ENCODE results near the gene FOXP1. TPM values are rescaled to one million over a fixed set of nuclear protein-coding genes. Genes with fewer than 3 reads are reported as not detected.

Gene FOXP1
- total RNA-seq, 2 experiments from 2014 or later = 493 to 508 TPM

GRCh38 chr3:70970952-70971351, 612.6 kb downstream of the FOXP1 start:
- no peak for TF ChIP-seq CTCF (IDR thresholded peaks at IDR 0.05)
- Histone ChIP-seq H3K9me3 (ENCODE audit: control insufficient read depth in 1 of 2, insufficient read depth in 1 of 2, low read length in 2 of 2) (no peaks in the 10 kb centered on the region), H3K36me3 (ENCODE audit: insufficient read depth, low read length) (peaks cover 99% of the 10 kb centered on the region), H3K27ac (ENCODE audit: low read depth in 1 of 2, low read length in 2 of 2) (no peak overlapping the region), H3K4me3 (ENCODE audit: low read length) (no peak overlapping the region), H3K4me1 (ENCODE audit: insufficient read depth, low read length) (no peaks in the 10 kb centered on the region), H3K27me3 (ENCODE audit: control insufficient read depth in 1 of 2, insufficient read depth in 2 of 2, low read length in 2 of 2) (no peaks in the 10 kb centered on the region)
- DNase-seq (no peak), ATAC-seq (ENCODE audit: poor library complexity) (no peak)
- ChIA-PET POLR2A (no interaction called here), CTCF (no interaction called here)
- intact Hi-C loops (cut with DNase I, micrococcal nuclease) = loop anchor here in 1 of 2 experiments (10.0 kb wide), 1 partner anchor 614 kb away; the partner anchor contains the start of gene FOXP1
- no peaks in the 10 kb centered on the region for H3K27me3 Mint-ChIP-seq
- H3K4me1 Mint-ChIP-seq (ENCODE audit: low read depth) = no peaks in the 10 kb centered on the region
- no peak overlapping the region for H3K4me3 Mint-ChIP-seq
- peak overlapping the region; percentile 61 for H3K27ac Mint-ChIP-seq
- H3K36me3 Mint-ChIP-seq (ENCODE audit: low read depth) = peaks cover 99% of the 10 kb centered on the region
- H3K9me3 Mint-ChIP-seq = no peaks in the 10 kb centered on the region

- H3K36me3 ChIP-seq (ENCODE audit: insufficient read depth, low read length) = peaks cover 99% of the 10 kb centered on the region
- H3K36me3 Mint-ChIP-seq (ENCODE audit: low read depth) = peaks cover 99% of the 10 kb centered on the region
- intact Hi-C loops (cut with DNase I, micrococcal nuclease) = loop anchor here in 1 of 2 experiments (10.0 kb wide), 1 partner anchor 615 kb away; the partner anchor contains the start of gene FOXP1
- no peaks in the 10 kb centered on the region for H3K9me3 ChIP-seq (ENCODE audit: control insufficient read depth in 1 of 2, insufficient read depth in 1 of 2, low read length in 2 of 2)
- ATAC-seq (ENCODE audit: poor library complexity) (no peak), DNase-seq (no peak)
- ChIA-PET POLR2A (no interaction called here), CTCF (no interaction called here)
- no peaks in the 10 kb centered on the region for H3K27me3 ChIP-seq (ENCODE audit: control insufficient read depth in 1 of 2, insufficient read depth in 2 of 2, low read length in 2 of 2)
- H3K9me3 Mint-ChIP-seq = no peaks in the 10 kb centered on the region
- no peaks in the 10 kb centered on the region for H3K27me3 Mint-ChIP-seq
- H3K4me1 Mint-ChIP-seq (ENCODE audit: low read depth) = no peaks in the 10 kb centered on the region
- no peaks in the 10 kb centered on the region for H3K4me1 ChIP-seq (ENCODE audit: insufficient read depth, low read length)
- H3K4me3 Mint-ChIP-seq = no peak overlapping the region
- H3K27ac Mint-ChIP-seq = peak overlapping the region; percentile 28
- H3K27ac ChIP-seq (ENCODE audit: low read depth in 1 of 2, low read length in 2 of 2) = no peak overlapping the region
- no peak overlapping the region for H3K4me3 ChIP-seq (ENCODE audit: low read length)
- TF ChIP-seq CTCF (IDR thresholded peaks at IDR 0.05) = no peak
These were observed 613.4 kb downstream of the FOXP1 start for GRCh38 chr3:70970171-70970570.

- H3K27ac ChIP-seq (ENCODE audit: low read depth in 1 of 2, low read length in 2 of 2) = no peak overlapping the region
- intact Hi-C loops (cut with DNase I, micrococcal nuclease) = no loop called here
- DNase-seq (no peak), ATAC-seq (ENCODE audit: poor library complexity) (no peak)
- H3K27me3 Mint-ChIP-seq = no peaks in the 10 kb centered on the region
- no peaks in the 10 kb centered on the region for H3K4me1 ChIP-seq (ENCODE audit: insufficient read depth, low read length)
- H3K9me3 Mint-ChIP-seq = no peaks in the 10 kb centered on the region
- ChIA-PET CTCF (no interaction called here), POLR2A (no interaction called here)
- H3K27ac Mint-ChIP-seq = peak overlapping the region; percentile 12
- no peaks in the 10 kb centered on the region for H3K9me3 ChIP-seq (ENCODE audit: control insufficient read depth in 1 of 2, insufficient read depth in 1 of 2, low read length in 2 of 2)
- no peaks in the 10 kb centered on the region for H3K27me3 ChIP-seq (ENCODE audit: control insufficient read depth in 1 of 2, insufficient read depth in 2 of 2, low read length in 2 of 2)
- H3K4me1 Mint-ChIP-seq (ENCODE audit: low read depth) = peaks cover 5% of the 10 kb centered on the region
- H3K4me3 Mint-ChIP-seq = no peak overlapping the region
- TF ChIP-seq CTCF (IDR thresholded peaks at IDR 0.05) = no peak
- peaks cover 96% of the 10 kb centered on the region for H3K36me3 ChIP-seq (ENCODE audit: insufficient read depth, low read length)
- H3K36me3 Mint-ChIP-seq (ENCODE audit: low read depth) = peaks cover 97% of the 10 kb centered on the region
- H3K4me3 ChIP-seq (ENCODE audit: low read length) = no peak overlapping the region
These were observed 619.9 kb downstream of the FOXP1 start for GRCh38 chr3:70963431-70964275.
